IMR-90 (cell line): ENCODE measurements around the gene PGLYRP2. TPM values are rescaled to one million over a fixed set of nuclear protein-coding genes. Genes with fewer than 3 reads are reported as not detected.

ENCODE experiments used
- ATAC-seq: fragments of 200-7000 bp; cut with Tn5 transposase; 2 replicates; pipeline ENCODE4 v1.9.1; 2020; ENCODE audit warnings: low read depth, mild to moderate bottlenecking, moderate library complexity
- BruUV-seq: library from RNA; stranded (reverse); fragments of 400-500 nt; replicated peaks from 2 replicates; lab custom pipeline; 2021; lab: Mats Ljungman, UMichigan
- CTCF ChIA-PET: fragments of 300-600 bp; formaldehyde crosslinking; extraction: SDS; loops from one replicate; lab custom pipeline; 2021; ENCODE audit warnings: antibody characterized with exemption; lab: Yijun Ruan, JAX
- POLR2A ChIA-PET: fragments of 300-600 bp; sonication (Branson Sonifier 250); formaldehyde crosslinking; loops from one replicate; lab custom pipeline; 2022; ENCODE audit warnings: antibody characterized with exemption; ENCODE audit not compliant: unreplicated experiment; lab: Charles Lee
- DNase-seq: peaks from one replicate; pipeline ENCODE4 v3.0.0; 2013
- H2AFZ ChIP-seq: replicated peaks from 2 replicates; pipeline ENCODE3; 2013; ENCODE audit warnings: low read length, mild to moderate bottlenecking; ENCODE audit not compliant: poor library complexity
- H2AK5ac ChIP-seq: 2 replicates; pipeline ENCODE4 v1.6.1; 2013; ENCODE audit warnings: low read depth, low read length, inconsistent platforms
- H2AK9ac ChIP-seq: replicated peaks from 2 replicates; pipeline ENCODE3; 2013; ENCODE audit warnings: mild to moderate bottlenecking, low read depth, low read length, moderate library complexity; ENCODE audit not compliant: poor library complexity
- H2BK120ac ChIP-seq: 2 replicates; pipeline ENCODE4 v1.6.1; 2013; ENCODE audit warnings: low read depth, low read length, inconsistent platforms
- H2BK15ac ChIP-seq: 3 replicates; pipeline ENCODE4 v1.6.1; 2013; ENCODE audit warnings: low read depth, low read length, inconsistent platforms
- H2BK20ac ChIP-seq: 2 replicates; pipeline ENCODE4 v1.6.1; 2013; ENCODE audit warnings: low read depth, mild to moderate bottlenecking, inconsistent platforms, low read length, moderate library complexity
- H2BK5ac ChIP-seq: 2 replicates; pipeline ENCODE4 v1.6.1; 2013; ENCODE audit warnings: mild to moderate bottlenecking, low read depth, low read length, inconsistent platforms; ENCODE audit not compliant: poor library complexity, severe bottlenecking
- H3K14ac ChIP-seq: replicated peaks from 2 replicates; pipeline ENCODE4 v1.6.1; 2013; ENCODE audit warnings: low read depth, low read length, inconsistent platforms
- H3K18ac ChIP-seq: 2 replicates; pipeline ENCODE4 v1.6.1; 2013; ENCODE audit warnings: low read depth, low read length, control low read depth
- H3K23ac ChIP-seq: 2 replicates; pipeline ENCODE4 v1.6.1; 2013; ENCODE audit warnings: low read depth, low read length, inconsistent platforms
- H3K27ac ChIP-seq: 2 replicates; pipeline ENCODE4 v1.5.1; 2013; ENCODE audit warnings: mild to moderate bottlenecking, control low read depth, low read length; ENCODE audit not compliant: insufficient read depth
- H3K27me3 ChIP-seq: 2 replicates; pipeline ENCODE4 v1.6.1; 2013; ENCODE audit warnings: low read length; ENCODE audit not compliant: control insufficient read depth, insufficient read depth
- H3K36me3 ChIP-seq: 2 replicates; pipeline ENCODE4 v1.6.1; 2013; ENCODE audit warnings: low read length, mixed read lengths; ENCODE audit not compliant: control insufficient read depth, insufficient read depth
- H3K4ac ChIP-seq: 2 replicates; pipeline ENCODE4 v1.6.1; 2013; ENCODE audit warnings: low read depth, low read length, inconsistent platforms
- H3K4me1 ChIP-seq: 2 replicates; pipeline ENCODE4 v1.6.1; 2013; ENCODE audit warnings: low read length, mixed read lengths; ENCODE audit not compliant: control insufficient read depth, insufficient read depth
- H3K4me2 ChIP-seq: 2 replicates; pipeline ENCODE4 v1.6.1; 2013; ENCODE audit warnings: low read depth, mild to moderate bottlenecking, control low read depth, low read length, moderate library complexity
- H3K4me3 ChIP-seq: 2 replicates; pipeline ENCODE4 v1.5.1; 2013; ENCODE audit warnings: low read depth, mild to moderate bottlenecking, control low read depth, low read length, moderate library complexity; ENCODE audit not compliant: insufficient read depth
- H3K56ac ChIP-seq: 2 replicates; pipeline ENCODE4 v1.6.1; 2013; ENCODE audit warnings: low read length, inconsistent platforms; ENCODE audit not compliant: insufficient read depth; ENCODE audit errors: extremely low read depth
- H3K79me1 ChIP-seq, 2 experiments: 2 replicates each; pipeline ENCODE4 v1.6.1; 2013; ENCODE audit warnings: low read length in 2 of 2, inconsistent platforms in 1 of 2, low read depth in 1 of 2
- H3K9ac ChIP-seq: 2 replicates; pipeline ENCODE4 v1.6.1; 2013; ENCODE audit warnings: low read depth, low read length, control low read depth
- H3K9me1 ChIP-seq: 2 replicates; pipeline ENCODE4 v1.6.1; 2013; ENCODE audit warnings: low read length, inconsistent platforms; ENCODE audit not compliant: insufficient read depth
- H3K9me3 ChIP-seq: 2 replicates; pipeline ENCODE4 v1.6.1; 2013; ENCODE audit warnings: low read length; ENCODE audit not compliant: control insufficient read depth, insufficient read depth
- H4K20me1 ChIP-seq: 2 replicates; pipeline ENCODE4 v1.6.1; 2013; ENCODE audit warnings: low read length, inconsistent platforms; ENCODE audit not compliant: insufficient read depth
- H4K5ac ChIP-seq: 2 replicates; pipeline ENCODE4 v1.6.1; 2013; ENCODE audit warnings: mild to moderate bottlenecking, low read depth, low read length, control low read depth
- H4K8ac ChIP-seq, 2 experiments: 2 replicates each; pipeline ENCODE4 v1.6.1; 2013; ENCODE audit warnings: low read depth in 2 of 2, low read length in 2 of 2, control low read depth in 1 of 2, inconsistent platforms in 1 of 2
- H4K91ac ChIP-seq: 2 replicates; pipeline ENCODE4 v1.6.1; 2013; ENCODE audit warnings: low read depth, low read length, inconsistent platforms; ENCODE audit not compliant: insufficient read depth
- BHLHE40 ChIP-seq: fragments of 150-350 bp; IDR thresholded peaks from 2 replicates; pipeline ENCODE4 v1.6.1; 2016; ENCODE audit warnings: mild to moderate bottlenecking, low read depth, low read length
- CEBPB ChIP-seq: IDR thresholded peaks from 2 replicates; pipeline ENCODE4 v1.6.1; 2012; ENCODE audit warnings: low read depth, low read length, improper control_type of control experiment
- CHD1 ChIP-seq: IDR thresholded peaks from 2 replicates; pipeline ENCODE4 v1.6.1; 2012; ENCODE audit warnings: low read depth, low read length, improper control_type of control experiment
- FOS ChIP-seq: fragments of 150-350 bp; IDR thresholded peaks from 2 replicates; pipeline ENCODE4 v1.6.1; 2016; ENCODE audit warnings: low read depth, low read length
- MAFK ChIP-seq: IDR thresholded peaks from 2 replicates; pipeline ENCODE4 v1.6.1; 2012; ENCODE audit warnings: low read depth, low read length, improper control_type of control experiment
- MAZ ChIP-seq: IDR thresholded peaks from 2 replicates; pipeline ENCODE4 v1.6.1; 2012; ENCODE audit warnings: low read depth, mild to moderate bottlenecking, low read length, improper control_type of control experiment, moderate library complexity, borderline replicate concordance
- MXI1 ChIP-seq: IDR thresholded peaks from 2 replicates; pipeline ENCODE4 v1.6.1; 2012; ENCODE audit warnings: low read depth, mild to moderate bottlenecking, low read length, moderate library complexity, borderline replicate concordance
- NFE2L2 ChIP-seq: fragments of 150-350 bp; IDR thresholded peaks from 2 replicates; pipeline ENCODE4 v1.6.1; 2016; ENCODE audit warnings: low read depth, mild to moderate bottlenecking, low read length
- POLR2A ChIP-seq: IDR thresholded peaks from 2 replicates; pipeline ENCODE4 v1.6.1; 2012; ENCODE audit warnings: mild to moderate bottlenecking, low read depth, low read length
- RAD21 ChIP-seq: IDR thresholded peaks from 2 replicates; pipeline ENCODE4 v1.6.1; 2012; ENCODE audit warnings: low read length, improper control_type of control experiment
- RCOR1 ChIP-seq: IDR thresholded peaks from 2 replicates; pipeline ENCODE4 v1.6.1; 2012; ENCODE audit warnings: mild to moderate bottlenecking, low read length, improper control_type of control experiment; ENCODE audit not compliant: insufficient replicate concordance
- RFX5 ChIP-seq: IDR thresholded peaks from 2 replicates; pipeline ENCODE4 v1.8.0; 2012; ENCODE audit warnings: low read depth, mild to moderate bottlenecking, low read length, moderate library complexity
- SMC3 ChIP-seq: fragments of 150-350 bp; IDR thresholded peaks from 2 replicates; pipeline ENCODE4 v1.6.1; 2016; ENCODE audit warnings: low read depth, mild to moderate bottlenecking, antibody characterized with exemption, low read length, moderate library complexity
- WGBS, 2 experiments: methylation state at CpG; one replicate each; pipeline versions ENCODE4 v1.1.5 to v1.1.7; 2013; ENCODE audit warnings: missing lambda C conversion rate in 2 of 2; ENCODE audit not compliant: insufficient read length in 1 of 2; ENCODE audit errors: extremely low coverage in 2 of 2; 5-methylcytosine and 5-hydroxymethylcytosine counted together
- dilution Hi-C: fragments of 300-500 bp; cut with HindIII; formaldehyde crosslinking; loops from one replicate; pipeline ENCODE4 v1.14.3; 2018; ENCODE audit warnings: low sequenced_read_pairs; ENCODE audit not compliant: unreplicated experiment
- in situ Hi-C: fragments of 300-500 bp; cut with MboI; formaldehyde crosslinking; loops from 3 replicates; pipeline ENCODE4 v1.14.3; 2019; ENCODE audit warnings: low sequenced_read_pairs, inconsistent platforms, mixed read lengths
- intact Hi-C: fragments of 100-400 bp; cut with micrococcal nuclease; formaldehyde crosslinking; loops from 2 replicates; pipeline ENCODE4 v1.10.0; 2022
- polyA plus RNA-seq, 3 experiments: library from polyadenylated mRNA; depleted of rRNA; stranded (reverse); fragments of >200 nt; gene quantifications; 2 replicates each; pipeline ENCODE4 v1.2.3, GENCODE V29; 2012; ENCODE audit warnings: low replicate concordance in 1 of 3
- total RNA-seq: library from RNA; depleted of rRNA; stranded (reverse); fragments of >200 nt; gene quantifications from 2 replicates; pipeline ENCODE4 v1.2.3, GENCODE V29; 2012
- TF ChIP-seq, protein P1 (sequence below): fragments of 150-350 bp; IDR thresholded peaks from 2 replicates; pipeline ENCODE4 v1.6.1; 2016; ENCODE audit warnings: low read depth, mild to moderate bottlenecking, low read length, moderate library complexity, borderline replicate concordance
- TF ChIP-seq, protein P2 (sequence below): fragments of 150-350 bp; IDR thresholded peaks from 2 replicates; pipeline ENCODE4 v1.6.1; 2017; ENCODE audit warnings: mild to moderate bottlenecking, antibody characterized with exemption, low read length, low read depth
- TF ChIP-seq, protein P3 (sequence below): conservative IDR thresholded peaks from 2 replicates; pipeline ENCODE4 v1.5.1; 2012; ENCODE audit warnings: mild to moderate bottlenecking, low read depth, low read length, improper control_type of control experiment

Gene PGLYRP2
- total and polyA plus RNA-seq, 2 of the 4 experiments (the other 2 are of a cell fraction): not detected

DNA sequence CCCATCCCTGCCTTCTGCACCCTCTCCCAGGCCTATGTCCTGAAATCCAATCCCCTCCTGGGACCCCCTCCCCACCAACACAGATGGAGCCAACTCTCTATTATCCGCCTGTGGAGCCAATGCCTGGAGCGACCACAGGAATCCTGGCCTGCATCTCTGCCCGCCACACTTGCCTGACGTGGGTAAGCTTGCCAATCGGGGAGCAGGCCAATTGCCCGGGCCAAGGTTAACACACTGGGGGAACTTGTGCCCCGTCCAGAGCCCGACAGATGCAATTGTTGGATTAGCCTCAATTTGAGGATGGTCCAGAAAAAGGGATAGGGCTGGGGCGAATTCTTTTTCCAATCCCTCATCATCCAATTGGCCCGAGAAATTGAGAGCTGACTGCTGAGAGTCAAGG, 35.5 kb downstream of the PGLYRP2 start:
- Histone ChIP-seq H3K9me3 (no peaks in the 10 kb centered on the region), H3K9me1 (peaks cover 7% of the 10 kb centered on the region), H2BK5ac (no peak overlapping the region), H2BK20ac (no peak overlapping the region), H3K14ac (no peak overlapping the region), H3K4me2 (no peak overlapping the region), H3K18ac (no peak overlapping the region), H4K91ac (no peak overlapping the region), H3K4ac (no peak overlapping the region), H2BK120ac (no peak overlapping the region), H3K36me3 (peaks cover 8% of the 10 kb centered on the region; the same call in 1 of the 2 replicates), H2AK5ac (no peak overlapping the region), H4K5ac (no peak overlapping the region), H2BK15ac (no peak overlapping the region), H3K4me1 (no peaks in the 10 kb centered on the region), H3K56ac (no peak overlapping the region), H3K4me3 (no peak overlapping the region), H3K79me1 (peaks cover 0 to 6% of the 10 kb centered on the region in 2 experiments; a peak in 1 of 4 replicates), H3K27ac (no peak overlapping the region), H2AFZ (no peak overlapping the region), H4K20me1 (no peaks in the 10 kb centered on the region), H2AK9ac (no peak overlapping the region), H3K9ac (no peak overlapping the region), H4K8ac (no peak overlapping the region), H3K27me3 (no peaks in the 10 kb centered on the region), H3K23ac (no peak overlapping the region)
- TF ChIP-seq MAFK: no peak
- TF ChIP-seq POLR2A: no peak
- no peak for TF ChIP-seq CHD1
- TF ChIP-seq, protein P1, sequence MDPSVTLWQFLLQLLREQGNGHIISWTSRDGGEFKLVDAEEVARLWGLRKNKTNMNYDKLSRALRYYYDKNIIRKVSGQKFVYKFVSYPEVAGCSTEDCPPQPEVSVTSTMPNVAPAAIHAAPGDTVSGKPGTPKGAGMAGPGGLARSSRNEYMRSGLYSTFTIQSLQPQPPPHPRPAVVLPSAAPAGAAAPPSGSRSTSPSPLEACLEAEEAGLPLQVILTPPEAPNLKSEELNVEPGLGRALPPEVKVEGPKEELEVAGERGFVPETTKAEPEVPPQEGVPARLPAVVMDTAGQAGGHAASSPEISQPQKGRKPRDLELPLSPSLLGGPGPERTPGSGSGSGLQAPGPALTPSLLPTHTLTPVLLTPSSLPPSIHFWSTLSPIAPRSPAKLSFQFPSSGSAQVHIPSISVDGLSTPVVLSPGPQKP: no peak
- no peak for TF ChIP-seq RFX5
- TF ChIP-seq RCOR1: no peak
- TF ChIP-seq FOS: no peak
- TF ChIP-seq, protein P2, sequence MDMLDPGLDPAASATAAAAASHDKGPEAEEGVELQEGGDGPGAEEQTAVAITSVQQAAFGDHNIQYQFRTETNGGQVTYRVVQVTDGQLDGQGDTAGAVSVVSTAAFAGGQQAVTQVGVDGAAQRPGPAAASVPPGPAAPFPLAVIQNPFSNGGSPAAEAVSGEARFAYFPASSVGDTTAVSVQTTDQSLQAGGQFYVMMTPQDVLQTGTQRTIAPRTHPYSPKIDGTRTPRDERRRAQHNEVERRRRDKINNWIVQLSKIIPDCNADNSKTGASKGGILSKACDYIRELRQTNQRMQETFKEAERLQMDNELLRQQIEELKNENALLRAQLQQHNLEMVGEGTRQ: no peak
- TF ChIP-seq SMC3: no peak
- TF ChIP-seq RAD21: no peak
- TF ChIP-seq, protein P3, sequence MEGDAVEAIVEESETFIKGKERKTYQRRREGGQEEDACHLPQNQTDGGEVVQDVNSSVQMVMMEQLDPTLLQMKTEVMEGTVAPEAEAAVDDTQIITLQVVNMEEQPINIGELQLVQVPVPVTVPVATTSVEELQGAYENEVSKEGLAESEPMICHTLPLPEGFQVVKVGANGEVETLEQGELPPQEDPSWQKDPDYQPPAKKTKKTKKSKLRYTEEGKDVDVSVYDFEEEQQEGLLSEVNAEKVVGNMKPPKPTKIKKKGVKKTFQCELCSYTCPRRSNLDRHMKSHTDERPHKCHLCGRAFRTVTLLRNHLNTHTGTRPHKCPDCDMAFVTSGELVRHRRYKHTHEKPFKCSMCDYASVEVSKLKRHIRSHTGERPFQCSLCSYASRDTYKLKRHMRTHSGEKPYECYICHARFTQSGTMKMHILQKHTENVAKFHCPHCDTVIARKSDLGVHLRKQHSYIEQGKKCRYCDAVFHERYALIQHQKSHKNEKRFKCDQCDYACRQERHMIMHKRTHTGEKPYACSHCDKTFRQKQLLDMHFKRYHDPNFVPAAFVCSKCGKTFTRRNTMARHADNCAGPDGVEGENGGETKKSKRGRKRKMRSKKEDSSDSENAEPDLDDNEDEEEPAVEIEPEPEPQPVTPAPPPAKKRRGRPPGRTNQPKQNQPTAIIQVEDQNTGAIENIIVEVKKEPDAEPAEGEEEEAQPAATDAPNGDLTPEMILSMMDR: no peak
- no peak for TF ChIP-seq MAZ
- no peak for TF ChIP-seq NFE2L2
- TF ChIP-seq MXI1: no peak
- no peak for TF ChIP-seq CEBPB
- TF ChIP-seq BHLHE40: no peak
- POLR2A ChIA-PET: no interaction called here
- in situ Hi-C loops (loop anchor here (25.0 kb wide), 1 partner anchor 882 kb away; the partner anchor contains the start of gene NDUFB7), dilution Hi-C loops (no loop called here), intact Hi-C loops (no loop called here)
- DNase-seq (no peak), ATAC-seq (no peak)
- CTCF ChIA-PET: no interaction called here
- no TSS peak for BruUV-seq
- 84% methylated on average over 4 of the region's 10 CpGs; no CpG with 5 or more reads in 1 of the 2 experiments for WGBS, 2 experiments
